Measurements from ENCODE around the gene MS4A4E.

MS4A4E gene

GRCh38 chr11:60164550-60165075 lies 78.3 kb downstream of the MS4A4E start:
- TF ChIP-seq POU6F1 (CRISPR knock-in tag; IDR thresholded peaks at IDR 0.05; ENCODE audit: borderline replicate concordance, low read depth) (no peak), ZNF70 (CRISPR knock-in tag; IDR thresholded peaks at IDR 0.05) (no peak), SNAI2 (CRISPR knock-in tag; IDR thresholded peaks at IDR 0.05) (no peak), CREB5 (CRISPR knock-in tag; IDR thresholded peaks at IDR 0.05; ENCODE audit: low read depth) (no peak), ZC3H10 (CRISPR knock-in tag; IDR thresholded peaks at IDR 0.05) (no peak), TCF4 (CRISPR knock-in tag; IDR thresholded peaks at IDR 0.05; ENCODE audit: borderline replicate concordance) (no peak), ZFP3 (CRISPR knock-in tag; IDR thresholded peaks at IDR 0.05) (no peak), ISL1 (CRISPR knock-in tag; IDR thresholded peaks at IDR 0.05) (no peak), GLIS3 (CRISPR knock-in tag; IDR thresholded peaks at IDR 0.05) (no peak), TOX (CRISPR knock-in tag; IDR thresholded peaks at IDR 0.05; ENCODE audit: borderline replicate concordance) (no peak), ARNTL (CRISPR knock-in tag; IDR thresholded peaks at IDR 0.05; ENCODE audit: borderline replicate concordance, low read depth) (no peak), ZNF8 (CRISPR knock-in tag; IDR thresholded peaks at IDR 0.05) (no peak), CSDC2 (CRISPR knock-in tag; IDR thresholded peaks at IDR 0.05) (no peak), BACH2 (CRISPR knock-in tag; IDR thresholded peaks at IDR 0.05; ENCODE audit: borderline replicate concordance) (no peak), PPARA (CRISPR knock-in tag; IDR thresholded peaks at IDR 0.05; ENCODE audit: borderline replicate concordance) (no peak), ESRRG (CRISPR knock-in tag; IDR thresholded peaks at IDR 0.05) (no peak), ZNF565 (CRISPR knock-in tag; conservative IDR thresholded peaks at IDR 0.05; ENCODE audit: low read depth) (no peak)
- no peak for ATAC-seq

- TF ChIP-seq ISL1 (CRISPR knock-in tag; IDR thresholded peaks at IDR 0.05) (no peak), TCF4 (CRISPR knock-in tag; IDR thresholded peaks at IDR 0.05; ENCODE audit: borderline replicate concordance) (no peak), CREB5 (CRISPR knock-in tag; IDR thresholded peaks at IDR 0.05; ENCODE audit: low read depth) (no peak), GLIS3 (CRISPR knock-in tag; IDR thresholded peaks at IDR 0.05) (no peak), CSDC2 (CRISPR knock-in tag; IDR thresholded peaks at IDR 0.05) (no peak), ZNF8 (CRISPR knock-in tag; IDR thresholded peaks at IDR 0.05) (no peak), TSHZ2 (CRISPR knock-in tag; IDR thresholded peaks at IDR 0.05) (no peak), RARB (CRISPR knock-in tag; IDR thresholded peaks at IDR 0.05) (no peak), ZC3H10 (CRISPR knock-in tag; IDR thresholded peaks at IDR 0.05) (no peak), BACH2 (CRISPR knock-in tag; IDR thresholded peaks at IDR 0.05; ENCODE audit: borderline replicate concordance) (no peak), PATZ1 (CRISPR knock-in tag; IDR thresholded peaks at IDR 0.05; ENCODE audit: borderline replicate concordance) (no peak), OSR1 (CRISPR knock-in tag; IDR thresholded peaks at IDR 0.05) (no peak), POU6F1 (CRISPR knock-in tag; IDR thresholded peaks at IDR 0.05; ENCODE audit: borderline replicate concordance, low read depth) (no peak), ESRRG (CRISPR knock-in tag; IDR thresholded peaks at IDR 0.05) (no peak)
- no peak for ATAC-seq
These were observed 81.2 kb downstream of the MS4A4E start for GRCh38 chr11:60161766-60162165.
